Measurements from ENCODE around the gene DCUN1D3. TPM values are rescaled to one million over a fixed set of nuclear protein-coding genes. Genes with fewer than 3 reads are reported as not detected.

DCUN1D3 gene
- total and polyA plus RNA-seq, 2 experiments from 2014 or later = 8.5 to 13.7 TPM

DNA sequence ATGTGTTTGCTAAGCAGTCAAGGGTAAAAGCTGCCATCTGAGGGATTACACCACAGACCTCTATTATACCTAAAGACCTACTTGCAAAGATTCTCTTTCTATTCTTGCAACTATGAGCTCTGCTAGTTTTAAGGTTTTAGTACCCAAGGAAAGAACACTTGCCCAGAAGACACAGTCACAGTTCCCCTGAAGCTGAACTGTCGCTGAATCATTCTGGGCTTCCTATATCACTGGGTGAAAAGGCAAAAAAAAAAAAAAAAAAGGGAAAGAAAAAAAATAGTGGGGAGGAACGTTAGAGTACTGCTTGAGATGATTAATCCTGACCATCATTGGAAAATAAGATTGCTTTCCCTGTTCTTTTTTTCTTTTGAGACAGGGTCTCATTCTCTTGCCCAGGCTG is 38.3 kb upstream of the DCUN1D3 start:
- H3K4me3 ChIP-seq = no peak overlapping the region
- H4K20me1 ChIP-seq (replicated peaks; ENCODE audit: insufficient read depth) = no peaks in the 10 kb centered on the region
- no peak overlapping the region for H3K27ac ChIP-seq (ENCODE audit: low read depth)
- H3K36me3 ChIP-seq (ENCODE audit: insufficient read depth) = no peaks in the 10 kb centered on the region
- Mint-ChIP-seq H3K36me3 (ENCODE audit: low read depth) (no peaks in the 10 kb centered on the region), H3K27me3 (ENCODE audit: insufficient read depth, low read depth, poor library complexity) (peaks cover 2% of the 10 kb centered on the region), H3K4me1 (no peaks in the 10 kb centered on the region), H3K27ac (no peak overlapping the region), H3K9me3 (no peaks in the 10 kb centered on the region), H3K4me3 (no peak overlapping the region)
- no peak overlapping the region for H3K4me2 ChIP-seq
- H3K27me3 ChIP-seq (ENCODE audit: insufficient read depth) = no peaks in the 10 kb centered on the region
- H3K79me2 ChIP-seq (replicated peaks; ENCODE audit: insufficient read depth) = no peaks in the 10 kb centered on the region
- H3K4me1 ChIP-seq (ENCODE audit: insufficient read depth) = no peaks in the 10 kb centered on the region
- no peaks in the 10 kb centered on the region for H3F3A ChIP-seq (replicated peaks; ENCODE audit: low read depth)
- ATAC-seq (no peak), DNase-seq (ENCODE audit: low spot score) (no peak)
- H2AFZ ChIP-seq = no peak overlapping the region
- no peaks in the 10 kb centered on the region; the same call in 1 of the 2 replicates for H3K9me2 ChIP-seq (ENCODE audit: insufficient read depth)
- TF ChIP-seq, protein P1, sequence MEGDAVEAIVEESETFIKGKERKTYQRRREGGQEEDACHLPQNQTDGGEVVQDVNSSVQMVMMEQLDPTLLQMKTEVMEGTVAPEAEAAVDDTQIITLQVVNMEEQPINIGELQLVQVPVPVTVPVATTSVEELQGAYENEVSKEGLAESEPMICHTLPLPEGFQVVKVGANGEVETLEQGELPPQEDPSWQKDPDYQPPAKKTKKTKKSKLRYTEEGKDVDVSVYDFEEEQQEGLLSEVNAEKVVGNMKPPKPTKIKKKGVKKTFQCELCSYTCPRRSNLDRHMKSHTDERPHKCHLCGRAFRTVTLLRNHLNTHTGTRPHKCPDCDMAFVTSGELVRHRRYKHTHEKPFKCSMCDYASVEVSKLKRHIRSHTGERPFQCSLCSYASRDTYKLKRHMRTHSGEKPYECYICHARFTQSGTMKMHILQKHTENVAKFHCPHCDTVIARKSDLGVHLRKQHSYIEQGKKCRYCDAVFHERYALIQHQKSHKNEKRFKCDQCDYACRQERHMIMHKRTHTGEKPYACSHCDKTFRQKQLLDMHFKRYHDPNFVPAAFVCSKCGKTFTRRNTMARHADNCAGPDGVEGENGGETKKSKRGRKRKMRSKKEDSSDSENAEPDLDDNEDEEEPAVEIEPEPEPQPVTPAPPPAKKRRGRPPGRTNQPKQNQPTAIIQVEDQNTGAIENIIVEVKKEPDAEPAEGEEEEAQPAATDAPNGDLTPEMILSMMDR (conservative IDR thresholded peaks at IDR 0.05; ENCODE audit: low read depth in 2 of 2) = no peak
- TF ChIP-seq JUNB (IDR thresholded peaks at IDR 0.05; ENCODE audit: unreplicated experiment) = no peak
- TF ChIP-seq ZNF114 (CRISPR knock-in tag; IDR thresholded peaks at IDR 0.05) = no peak
- TF ChIP-seq CREB1 (CRISPR knock-in tag; IDR thresholded peaks at IDR 0.05; ENCODE audit: low read depth) = no peak
- no peak for TF ChIP-seq REST (IDR thresholded peaks at IDR 0.05; ENCODE audit: unreplicated experiment)
- no peak for TF ChIP-seq ZNF462 (CRISPR knock-in tag; IDR thresholded peaks at IDR 0.05)
- no peak for TF ChIP-seq EZH2phosphoT487 (IDR thresholded peaks at IDR 0.05; ENCODE audit: unreplicated experiment)
- no peak for TF ChIP-seq EZH2 (IDR thresholded peaks at IDR 0.05; ENCODE audit: low read depth, unreplicated experiment)
- TF ChIP-seq ZNF331 (CRISPR knock-in tag; IDR thresholded peaks at IDR 0.05; ENCODE audit: low read depth) = no peak
- no peak for TF ChIP-seq NANOG (IDR thresholded peaks at IDR 0.05; ENCODE audit: borderline replicate concordance)
- TF ChIP-seq, protein P2, sequence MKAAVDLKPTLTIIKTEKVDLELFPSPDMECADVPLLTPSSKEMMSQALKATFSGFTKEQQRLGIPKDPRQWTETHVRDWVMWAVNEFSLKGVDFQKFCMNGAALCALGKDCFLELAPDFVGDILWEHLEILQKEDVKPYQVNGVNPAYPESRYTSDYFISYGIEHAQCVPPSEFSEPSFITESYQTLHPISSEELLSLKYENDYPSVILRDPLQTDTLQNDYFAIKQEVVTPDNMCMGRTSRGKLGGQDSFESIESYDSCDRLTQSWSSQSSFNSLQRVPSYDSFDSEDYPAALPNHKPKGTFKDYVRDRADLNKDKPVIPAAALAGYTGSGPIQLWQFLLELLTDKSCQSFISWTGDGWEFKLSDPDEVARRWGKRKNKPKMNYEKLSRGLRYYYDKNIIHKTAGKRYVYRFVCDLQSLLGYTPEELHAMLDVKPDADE (IDR thresholded peaks at IDR 0.05) = no peak
- no peak for TF ChIP-seq STAT1 (IDR thresholded peaks at IDR 0.05; ENCODE audit: unreplicated experiment)
- TF ChIP-seq POLR2AphosphoS5 (IDR thresholded peaks at IDR 0.05; ENCODE audit: low read depth) = no peak
